Stimulated activated CD8-positive, alpha-beta memory T cell treated with anti-CD3 and anti-CD28 coated beads, Interleukin-15, amount 100 ng/mL, for 4 hours (primary cell): ENCODE data around the gene ARL4C.
"Not testable (repeated sequence)": the region's sequence is repeated elsewhere in the genome, so short reads cannot be mapped to it uniquely, and the experiment has no call there.

Source experiments
- DNase-seq, 2 donors: peaks; one replicate each; pipeline ENCODE4 v3.0.0-alpha.2; 2020; ENCODE audit warnings: low read depth in 2 of 2

ARL4C gene

DNA sequence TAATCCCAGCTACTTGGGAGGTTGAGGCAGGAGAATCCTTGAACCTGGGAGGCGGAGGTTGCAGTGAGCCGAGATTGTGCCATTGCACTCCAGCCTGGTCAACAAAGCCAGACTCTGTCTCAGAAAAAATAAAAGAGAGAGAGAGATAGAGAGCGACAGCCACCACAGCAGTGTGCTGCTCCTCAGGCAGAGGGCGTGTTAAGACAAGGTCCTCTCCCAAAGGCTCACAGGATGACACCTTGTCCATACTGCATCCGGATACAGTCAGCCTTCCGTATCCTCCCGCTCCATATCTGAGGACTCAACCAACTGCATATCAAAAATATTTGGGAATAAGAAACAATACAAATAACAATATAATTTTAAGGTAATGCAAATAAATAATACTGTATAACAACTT lies 20.1 kb downstream of the ARL4C start:
- DNase-seq = no peak

GRCh38 chr2:234474654-234475053 lies 22.2 kb downstream of the ARL4C start:
- DNase-seq = no peak

- DNase-seq = no peak
Measured at GRCh38 chr2:234472155-234472554, 24.7 kb downstream of the ARL4C start.

DNA sequence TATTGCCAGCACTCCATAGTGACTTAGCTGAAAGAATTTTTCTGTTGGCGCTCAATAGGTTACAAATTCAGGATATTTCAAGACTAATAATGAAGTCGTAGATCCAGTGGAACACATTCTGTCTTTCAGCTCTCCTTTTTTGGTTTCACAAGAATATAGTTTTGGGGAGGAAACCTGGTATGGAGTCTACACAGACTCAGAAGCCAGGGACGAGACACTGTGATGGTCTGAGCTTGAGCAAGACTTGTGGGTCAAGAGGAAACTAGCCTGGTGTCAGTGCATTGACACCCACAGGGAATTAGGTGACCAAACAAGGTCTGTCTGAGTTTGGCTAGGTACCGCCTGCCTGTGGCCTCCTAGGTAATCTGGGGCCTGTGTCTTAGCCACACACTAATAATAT lies 26.9 kb downstream of the ARL4C start:
- DNase-seq = no peak

- no peak for DNase-seq
Measured at GRCh38 chr2:234469251-234469845, 27.5 kb downstream of the ARL4C start.

DNA sequence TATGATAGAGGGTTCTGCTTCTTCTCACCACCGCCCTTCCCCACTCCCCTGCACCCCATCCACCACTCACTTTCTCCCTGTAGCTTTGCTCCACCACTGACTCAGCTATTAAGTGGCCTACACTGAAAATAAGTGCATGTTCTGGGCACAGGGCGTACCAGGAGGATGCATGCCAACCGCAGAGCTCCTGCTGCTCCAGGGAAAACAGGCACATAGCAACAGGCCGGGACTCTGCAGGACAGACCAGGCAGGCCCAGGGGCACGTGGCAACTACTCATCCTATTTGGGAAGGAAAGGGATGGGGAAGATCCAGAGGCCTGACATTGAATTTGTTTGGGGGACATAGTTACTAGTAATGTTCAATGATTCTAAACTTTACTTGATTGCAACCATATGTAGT lies 28.4 kb downstream of the ARL4C start:
- no peak for DNase-seq

DNA sequence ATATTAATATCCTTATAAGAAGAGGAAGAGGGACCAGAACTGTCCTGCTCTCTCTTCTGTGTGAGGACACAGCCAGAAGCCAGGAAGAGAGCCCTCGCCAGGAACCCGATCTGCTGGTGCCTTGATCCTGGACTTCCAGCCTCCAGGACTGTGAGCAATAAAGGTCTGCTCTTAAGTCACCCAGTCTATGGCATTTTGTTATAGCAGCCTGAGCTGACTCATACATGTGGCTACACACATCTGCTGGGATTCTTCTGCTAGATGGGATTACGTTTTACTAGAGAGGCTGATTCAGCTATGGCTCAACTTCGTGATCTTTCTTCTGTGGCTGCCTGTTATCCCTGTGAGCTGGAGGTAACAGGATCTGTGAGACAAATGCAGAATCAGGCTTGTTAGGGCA lies 29.6 kb downstream of the ARL4C start:
- no peak for DNase-seq

DNA sequence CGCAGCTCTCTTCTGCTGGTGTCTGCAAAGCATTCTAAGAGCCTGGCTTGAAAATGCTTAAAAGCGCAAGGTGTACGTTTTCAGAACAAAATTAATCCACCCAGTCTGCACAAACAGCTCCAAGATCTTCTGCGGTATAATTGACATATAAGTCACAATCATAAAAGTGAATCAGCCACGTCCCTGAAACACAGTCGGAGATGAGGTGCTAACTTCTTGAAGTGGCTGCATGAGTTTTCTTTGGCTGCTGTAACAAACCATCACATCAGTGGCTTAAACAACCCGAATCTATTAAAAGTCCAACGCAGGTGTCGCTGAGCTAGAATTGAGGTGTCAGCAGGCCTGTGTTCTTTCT lies 32.6 kb downstream of the ARL4C start:
- no peak for DNase-seq

DNA sequence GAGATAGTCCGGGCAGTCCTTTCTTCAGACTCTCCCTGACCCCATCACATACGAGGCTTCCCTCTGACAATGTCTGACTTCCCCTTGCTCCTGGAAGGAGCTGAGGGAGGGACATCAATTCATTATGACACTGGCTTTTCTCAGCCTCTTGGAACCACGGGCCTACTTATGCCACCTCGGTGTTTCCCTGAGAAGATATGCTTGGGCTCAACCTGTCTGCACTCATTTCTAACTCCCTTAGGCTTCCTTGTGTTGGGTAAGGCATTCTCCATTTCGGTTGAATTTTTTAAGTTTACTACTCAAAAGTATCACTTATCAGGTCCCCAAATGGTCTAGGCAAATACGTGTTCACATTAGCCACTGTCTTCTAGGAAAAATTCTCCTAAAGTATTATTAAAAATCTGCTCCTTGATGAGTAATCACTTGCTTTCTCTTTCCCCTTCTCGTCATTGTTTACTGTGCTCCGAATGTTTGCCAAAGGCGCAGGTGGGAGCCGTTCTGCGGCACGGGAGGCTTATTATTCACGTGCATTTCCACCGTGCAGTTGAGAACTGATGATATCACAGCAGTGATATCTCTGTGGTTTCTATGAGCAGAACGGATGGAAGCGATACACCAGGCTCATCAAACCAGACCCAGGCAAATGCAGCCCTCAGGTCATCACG lies 33.1 kb downstream of the ARL4C start:
- peak; percentile 43 to 62 for DNase-seq

- no peak for DNase-seq
Measured at GRCh38 chr2:234462218-234462992, 34.5 kb downstream of the ARL4C start.

DNA sequence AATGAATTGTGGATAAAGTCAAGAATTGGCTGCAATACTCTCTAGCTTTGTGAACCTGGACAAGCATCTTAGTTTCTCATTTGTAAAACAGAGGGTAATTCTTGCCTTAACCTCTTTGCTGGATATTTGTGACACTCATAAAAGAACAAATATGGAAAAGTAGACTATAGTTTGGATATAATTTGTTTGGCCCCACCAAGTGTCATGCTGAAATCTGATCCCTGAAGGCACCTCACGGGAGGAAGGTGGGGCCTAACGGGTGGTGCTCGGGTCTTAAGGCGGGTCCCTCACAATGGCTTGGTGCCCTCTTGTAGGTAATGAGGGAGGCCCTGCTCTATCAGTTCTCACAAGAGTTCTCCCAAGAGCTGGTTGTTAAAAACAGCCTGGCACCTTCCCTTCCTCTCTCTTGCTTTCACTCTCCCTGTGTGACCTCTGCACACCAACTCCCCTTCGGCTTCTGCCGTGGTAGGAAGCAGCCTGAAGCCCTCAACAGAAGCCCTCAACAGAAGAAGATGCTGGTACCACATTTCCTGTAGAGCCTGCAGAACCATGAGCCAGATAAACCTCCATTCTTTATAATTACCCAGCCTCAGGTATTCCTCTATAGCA lies 37.4 kb downstream of the ARL4C start:
- DNase-seq = no peak

GRCh38 chr2:234458466-234458865 lies 38.4 kb downstream of the ARL4C start:
- DNase-seq = no peak

DNA sequence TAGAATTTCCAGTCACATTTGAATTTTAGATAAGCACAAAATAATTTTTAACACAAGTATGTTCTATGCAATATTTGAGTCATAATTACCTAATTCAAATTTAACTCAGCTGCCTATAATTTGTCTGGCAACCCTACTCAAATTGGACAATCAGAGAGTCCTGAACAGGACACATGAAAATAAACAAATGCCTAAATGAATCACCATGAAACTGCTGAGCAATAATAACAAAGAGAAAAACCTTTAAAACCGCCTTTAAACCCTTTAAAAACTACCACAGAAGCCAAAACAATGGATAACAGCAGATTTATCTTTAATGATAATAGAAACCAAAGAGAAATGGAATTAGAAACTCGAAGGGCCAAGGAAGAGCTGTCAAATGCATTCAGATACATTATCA lies 39.5 kb downstream of the ARL4C start:
- no peak for DNase-seq

DNA sequence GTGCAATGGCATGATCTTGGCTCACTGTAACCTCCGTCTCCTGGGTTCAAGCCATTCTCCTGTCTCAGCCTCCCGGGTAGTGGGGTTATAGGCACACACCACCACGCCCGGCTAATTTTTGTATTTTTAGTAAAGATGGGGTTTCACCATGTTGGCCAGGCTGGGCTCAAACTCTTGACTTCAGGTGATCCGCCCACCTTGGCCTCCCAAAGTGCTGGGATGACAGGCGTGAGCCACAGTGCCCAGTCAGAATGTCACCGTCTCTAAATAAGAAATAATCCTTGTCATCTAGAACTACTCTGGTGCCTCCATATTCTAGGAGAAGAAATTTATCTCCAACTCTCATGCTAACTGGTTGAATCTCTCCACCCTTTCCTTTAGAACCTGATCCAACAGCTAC lies 41.6 kb downstream of the ARL4C start:
- not testable (repeated sequence) for DNase-seq

DNA sequence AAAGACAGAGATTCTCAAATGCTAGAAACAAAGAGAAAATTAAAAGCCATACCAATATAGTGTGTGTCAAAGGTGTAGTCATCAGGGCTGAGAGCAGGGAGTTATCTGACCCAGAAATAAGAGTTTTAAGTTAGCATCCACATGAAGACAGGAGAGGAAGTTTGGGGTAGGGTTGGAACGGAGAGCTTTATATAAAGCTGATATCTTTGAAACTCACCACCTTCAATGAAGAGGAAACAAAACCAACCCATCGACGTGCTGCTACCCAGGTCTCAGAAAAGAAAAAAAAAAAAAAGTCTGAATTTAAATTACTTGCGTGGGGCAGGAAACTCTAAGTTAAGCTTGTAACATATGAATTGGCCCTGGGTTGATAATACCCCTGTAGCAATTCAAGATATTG lies 42.4 kb downstream of the ARL4C start:
- no peak for DNase-seq

DNA sequence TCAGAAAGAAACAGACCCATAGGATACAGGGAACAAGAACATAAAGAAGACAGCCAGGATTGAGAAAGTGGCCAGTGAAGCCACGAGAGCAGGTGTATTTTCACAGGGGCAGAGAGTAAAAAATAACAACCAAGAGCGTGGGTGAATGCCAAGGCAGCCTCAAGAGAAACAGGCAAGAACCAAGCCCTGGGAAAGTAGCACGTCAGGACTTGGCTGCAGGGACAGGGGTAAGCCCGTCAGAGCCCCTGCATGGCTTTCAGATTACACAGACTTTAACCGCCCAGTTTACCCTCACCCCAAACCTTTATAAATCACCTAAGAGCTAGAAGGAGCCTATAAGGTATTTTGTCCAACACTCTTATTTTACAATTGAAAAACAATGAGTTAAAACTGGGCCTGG lies 43.7 kb downstream of the ARL4C start:
- no peak for DNase-seq

GRCh38 chr2:234451852-234452625 lies 44.8 kb downstream of the ARL4C start:
- no peak for DNase-seq

GRCh38 chr2:234451242-234451641 lies 45.6 kb downstream of the ARL4C start:
- no peak for DNase-seq

DNA sequence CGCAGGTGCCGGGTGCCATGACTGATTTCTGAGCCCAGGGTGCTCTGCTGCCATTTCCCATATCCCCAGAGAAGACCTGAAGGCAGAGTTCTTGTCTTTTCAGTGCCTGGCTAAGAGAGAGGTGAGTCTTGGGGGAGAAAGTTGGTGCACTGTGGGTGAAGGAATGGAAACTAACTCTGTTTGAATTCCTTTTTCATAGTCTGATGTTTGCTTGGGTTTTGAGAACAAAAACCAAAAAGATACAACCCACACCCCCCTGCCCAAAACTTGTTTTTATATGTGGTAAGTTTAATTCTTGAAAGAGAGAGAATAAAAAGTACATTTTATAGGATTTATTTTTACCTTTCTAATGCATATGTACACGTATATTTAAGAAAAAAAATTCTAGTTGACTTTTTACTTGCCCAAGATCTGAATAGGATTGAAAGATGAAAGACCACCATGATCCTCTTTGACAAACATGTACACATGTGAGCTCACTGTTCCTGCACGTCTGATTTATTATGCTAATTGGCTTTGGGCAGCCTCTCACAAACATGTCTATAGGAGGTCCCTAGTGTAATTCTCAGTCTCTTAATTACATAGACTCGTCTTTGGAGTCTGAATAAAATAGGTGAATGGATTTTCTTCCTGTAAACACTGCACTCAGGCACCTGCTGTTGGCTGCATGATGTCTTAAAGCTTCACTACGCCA lies 46.3 kb downstream of the ARL4C start:
- no peak for DNase-seq

- DNase-seq = no peak
Measured at GRCh38 chr2:234448506-234449184, 48.2 kb downstream of the ARL4C start.

DNA sequence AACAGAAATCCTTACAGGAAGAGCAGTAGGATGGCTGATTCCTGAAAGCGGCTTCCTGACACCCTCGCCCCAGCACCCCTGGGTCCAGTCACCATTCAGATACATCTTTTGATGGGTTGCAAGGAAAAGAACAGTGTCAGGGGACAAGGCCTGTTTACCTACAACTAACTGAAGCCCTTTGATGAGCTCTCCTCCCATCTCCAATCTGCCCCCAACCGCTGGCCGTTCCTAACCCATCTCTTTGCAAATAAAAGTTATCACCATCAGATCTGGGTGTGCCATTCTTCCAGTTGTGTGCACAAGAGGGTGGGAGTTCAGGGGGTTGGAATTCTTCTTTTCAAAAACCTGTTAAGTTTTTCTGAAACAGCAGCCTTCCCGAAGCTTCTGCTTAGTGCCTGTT lies 48.9 kb downstream of the ARL4C start:
- no peak for DNase-seq
